LNCAP (cell line): ENCODE measurements around the gene MDGA2.

Experiments used
- TF ChIP-seq, protein P1 (sequence below): fragments of 450-650 bp; IDR thresholded peaks from 2 replicates; pipeline ENCODE4 v1.5.1; 2017; ENCODE audit warnings: mild to moderate bottlenecking

The MDGA2 gene

DNA sequence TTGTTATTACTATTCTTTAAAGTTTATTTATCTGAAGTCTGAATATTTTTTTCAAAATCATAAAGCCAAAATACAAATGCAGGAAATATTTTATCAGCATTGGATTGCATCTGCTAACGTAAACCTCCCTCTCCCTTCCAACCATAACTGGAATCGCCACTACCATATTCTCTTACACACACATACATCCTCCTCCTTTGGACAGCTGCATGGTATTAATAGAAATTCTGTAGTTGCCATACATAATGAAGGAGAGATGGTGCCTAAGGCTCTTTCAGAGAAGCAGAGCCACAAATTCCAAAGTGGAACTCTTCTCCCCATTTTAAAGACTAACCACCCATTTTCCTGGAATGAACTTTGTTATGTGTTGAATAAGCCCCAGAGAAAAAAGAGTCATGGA, 352.7 kb downstream of the MDGA2 start:
- TF ChIP-seq, protein P1, sequence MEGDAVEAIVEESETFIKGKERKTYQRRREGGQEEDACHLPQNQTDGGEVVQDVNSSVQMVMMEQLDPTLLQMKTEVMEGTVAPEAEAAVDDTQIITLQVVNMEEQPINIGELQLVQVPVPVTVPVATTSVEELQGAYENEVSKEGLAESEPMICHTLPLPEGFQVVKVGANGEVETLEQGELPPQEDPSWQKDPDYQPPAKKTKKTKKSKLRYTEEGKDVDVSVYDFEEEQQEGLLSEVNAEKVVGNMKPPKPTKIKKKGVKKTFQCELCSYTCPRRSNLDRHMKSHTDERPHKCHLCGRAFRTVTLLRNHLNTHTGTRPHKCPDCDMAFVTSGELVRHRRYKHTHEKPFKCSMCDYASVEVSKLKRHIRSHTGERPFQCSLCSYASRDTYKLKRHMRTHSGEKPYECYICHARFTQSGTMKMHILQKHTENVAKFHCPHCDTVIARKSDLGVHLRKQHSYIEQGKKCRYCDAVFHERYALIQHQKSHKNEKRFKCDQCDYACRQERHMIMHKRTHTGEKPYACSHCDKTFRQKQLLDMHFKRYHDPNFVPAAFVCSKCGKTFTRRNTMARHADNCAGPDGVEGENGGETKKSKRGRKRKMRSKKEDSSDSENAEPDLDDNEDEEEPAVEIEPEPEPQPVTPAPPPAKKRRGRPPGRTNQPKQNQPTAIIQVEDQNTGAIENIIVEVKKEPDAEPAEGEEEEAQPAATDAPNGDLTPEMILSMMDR: no peak

DNA sequence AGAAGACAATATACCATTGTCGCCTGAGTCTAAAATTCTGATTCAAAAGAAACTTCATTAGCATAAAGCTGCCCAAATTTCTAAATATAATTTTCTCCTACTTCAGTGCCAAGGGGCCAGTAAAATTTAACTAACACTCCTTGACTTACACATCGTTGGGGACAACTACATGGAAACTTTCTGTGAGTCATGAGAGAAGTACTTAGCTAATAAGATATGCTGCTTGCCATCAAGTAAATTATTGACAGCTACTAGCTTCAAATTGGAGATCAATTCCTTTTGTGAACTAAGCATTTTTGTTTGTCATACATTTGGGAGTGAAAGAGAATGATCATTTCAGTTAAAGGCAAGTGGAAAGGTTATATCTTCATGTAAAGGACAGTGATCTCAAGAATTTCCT, 373.3 kb downstream of the MDGA2 start:
- TF ChIP-seq, protein P1: no peak

DNA sequence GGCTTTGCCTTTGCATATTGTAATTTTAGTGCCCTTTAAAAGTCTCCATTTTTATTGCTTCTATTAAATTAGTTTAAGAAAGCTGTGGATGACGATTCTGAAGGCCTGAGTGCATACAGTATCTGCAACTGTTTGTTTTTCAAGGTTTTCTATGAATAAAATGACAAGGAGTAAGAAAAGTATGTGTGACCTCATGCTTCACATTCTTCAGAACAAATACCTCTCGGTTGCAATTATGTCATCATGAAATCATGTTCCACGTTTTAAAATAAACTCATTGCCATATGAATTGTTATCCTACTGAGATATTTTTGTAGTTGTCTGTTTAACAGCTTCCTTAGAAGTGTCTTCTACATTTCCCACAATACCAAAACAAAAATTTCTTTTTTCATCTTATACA, 374.6 kb downstream of the MDGA2 start:
- TF ChIP-seq, protein P1: no peak

DNA sequence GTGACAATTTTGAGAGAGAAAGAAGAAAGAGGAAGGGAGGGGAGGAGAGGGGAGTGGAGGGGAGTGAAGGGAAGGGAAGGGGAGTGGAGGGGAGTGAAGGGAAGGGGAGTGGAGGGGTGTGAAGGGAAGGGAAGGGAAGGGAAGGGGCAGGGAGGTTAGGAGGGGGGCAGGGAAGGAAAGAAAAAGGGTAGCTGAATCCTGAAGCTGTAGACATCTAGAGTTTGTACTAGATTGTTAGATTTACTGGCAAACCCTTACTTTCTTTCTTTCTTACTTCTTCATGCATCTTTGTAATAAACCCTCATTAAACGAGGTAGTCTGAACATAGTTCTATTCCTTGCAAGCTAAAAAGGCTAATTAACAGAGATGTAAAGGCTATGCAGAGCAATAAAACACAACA, 378.0 kb downstream of the MDGA2 start:
- TF ChIP-seq, protein P1: no peak

DNA sequence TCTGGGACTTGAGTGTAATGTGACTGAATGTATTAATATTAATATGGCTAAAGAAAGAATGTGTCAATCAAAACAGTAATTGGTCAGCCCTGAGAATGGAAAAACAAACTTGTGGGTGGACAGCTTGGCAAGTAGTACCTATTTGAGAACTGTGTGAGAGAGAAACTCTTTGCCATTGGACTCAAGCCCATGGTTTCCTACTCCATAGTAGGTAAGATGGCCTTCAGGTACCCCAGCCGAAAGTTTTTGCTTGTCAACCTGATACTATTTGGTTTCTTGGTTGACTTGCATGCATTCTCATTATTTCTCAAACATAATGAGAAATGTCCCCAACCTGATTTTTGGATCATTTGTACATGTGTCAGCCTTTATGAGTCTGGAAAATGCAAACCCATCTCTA, 391.1 kb downstream of the MDGA2 start:
- TF ChIP-seq, protein P1: no peak

DNA sequence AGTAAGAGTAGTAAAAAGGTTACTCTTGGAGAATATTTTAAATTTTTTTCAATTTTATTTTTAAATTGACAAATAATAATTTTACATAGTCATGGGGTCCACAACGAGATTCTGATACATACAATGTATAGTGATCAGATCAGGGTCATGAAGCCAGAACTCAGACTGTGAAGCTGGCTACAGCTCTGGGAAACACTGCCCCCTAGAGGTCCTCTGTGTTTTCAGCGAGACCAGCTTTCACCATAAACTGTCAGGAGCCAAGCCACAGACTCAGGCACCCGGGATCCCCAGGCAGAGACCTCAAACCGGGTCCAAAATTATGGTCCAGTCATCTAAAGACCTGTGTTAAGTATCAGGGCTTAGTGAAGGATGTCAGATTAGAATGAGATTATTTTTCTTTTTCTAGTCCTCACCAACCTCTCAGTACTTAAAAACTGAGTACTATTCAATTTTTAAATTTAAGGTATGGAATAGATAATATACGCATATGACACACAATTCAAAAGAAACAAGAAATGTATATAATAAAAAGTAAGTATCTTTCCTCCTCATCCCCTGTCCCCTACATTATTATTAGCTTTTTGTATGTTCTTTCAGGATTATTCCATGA, 397.1 kb downstream of the MDGA2 start:
- TF ChIP-seq, protein P1: peak; percentile 89

DNA sequence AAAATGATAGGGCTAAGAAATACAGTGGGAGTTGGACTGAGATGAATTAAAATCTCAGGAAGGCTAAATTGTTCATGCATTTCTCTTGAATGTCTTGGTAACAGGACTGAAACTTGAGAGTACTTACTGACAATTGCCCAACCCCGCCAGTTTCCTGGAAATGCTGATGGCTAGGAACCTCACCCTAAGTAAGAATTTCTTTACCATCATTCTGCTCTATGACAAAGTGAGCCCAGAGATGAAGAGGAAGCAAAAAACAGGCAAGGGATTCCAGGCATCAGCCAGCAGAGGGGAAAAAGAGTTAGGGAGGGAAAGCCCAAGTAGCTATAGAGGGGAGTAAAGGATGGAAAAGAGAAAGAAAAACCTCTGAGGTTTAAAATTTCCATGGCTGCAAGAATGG, 397.7 kb downstream of the MDGA2 start:
- TF ChIP-seq, protein P1: no peak

DNA sequence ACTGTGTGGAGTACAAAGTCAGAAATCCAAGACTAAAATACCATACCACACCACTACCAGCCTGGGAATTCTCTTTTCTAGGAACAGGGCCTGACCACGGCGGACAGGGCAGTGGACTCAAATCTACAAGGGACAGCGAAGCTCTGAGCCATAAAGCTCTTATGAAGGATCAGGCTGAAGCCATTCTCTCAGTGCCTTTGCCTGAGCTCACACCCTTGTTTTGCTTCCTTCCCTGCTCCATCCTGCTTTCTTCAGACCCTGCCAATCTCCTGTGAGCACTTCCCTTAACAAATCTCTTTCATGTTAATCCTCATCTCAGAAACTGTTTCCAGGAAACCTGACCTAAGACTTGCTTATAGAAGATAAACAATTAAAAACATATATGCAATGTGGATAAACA, 398.5 kb downstream of the MDGA2 start:
- TF ChIP-seq, protein P1: no peak
